ENCODE data around the gene ADRB2.
"Not testable (repeated sequence)": the region's sequence is repeated elsewhere in the genome, so short reads cannot be mapped to it uniquely, and the experiment has no call there.

Gene ADRB2

GRCh38 chr5:148850836-148851235 is 24.4 kb downstream of the ADRB2 start:
- in situ Hi-C loops (cut with HindIII; ENCODE audit: low sequenced_read_pairs), result no loop called here

DNA sequence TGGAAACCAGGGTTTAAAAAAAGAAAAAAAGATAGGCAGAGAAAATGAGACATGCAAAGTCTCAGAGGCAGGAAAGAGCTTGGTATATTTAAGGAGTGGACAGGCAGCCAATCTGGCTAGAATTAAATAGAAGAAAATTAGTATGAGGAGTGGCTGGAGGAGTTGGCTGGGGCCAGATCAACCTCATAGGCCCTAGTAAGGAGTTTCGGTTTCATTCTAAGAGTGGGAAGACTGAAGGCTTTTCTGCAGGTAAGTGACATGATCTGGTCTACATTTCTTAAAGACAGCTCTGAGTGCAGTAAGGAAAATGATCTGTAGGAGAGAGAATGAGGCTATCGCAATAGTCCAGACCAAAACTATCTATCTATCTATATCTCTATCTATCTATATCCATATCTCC is 27.5 kb downstream of the ADRB2 start:
- in situ Hi-C loops (cut with HindIII; ENCODE audit: low sequenced_read_pairs), result no loop called here

GRCh38 chr5:148855249-148856008 is 29.0 kb downstream of the ADRB2 start:
- in situ Hi-C loops (cut with HindIII; ENCODE audit: low sequenced_read_pairs), result no loop called here

DNA sequence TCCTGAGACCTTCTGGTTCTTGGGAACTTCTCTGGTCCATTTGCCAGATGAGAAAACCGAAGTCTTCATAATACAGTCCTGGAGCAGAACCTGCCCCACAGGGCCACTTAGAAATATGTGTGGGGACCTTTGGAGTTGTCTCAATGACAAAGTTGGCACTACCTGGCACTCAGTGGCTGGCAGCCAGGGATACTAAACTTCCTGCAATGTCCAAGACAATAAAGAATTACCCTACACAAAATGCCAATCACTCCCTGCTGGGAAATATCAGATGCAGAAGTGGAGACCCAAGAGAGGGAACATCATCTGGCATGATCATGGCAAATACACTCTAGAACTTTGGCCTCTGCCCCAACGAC is 29.6 kb downstream of the ADRB2 start:
- in situ Hi-C loops (cut with HindIII; ENCODE audit: low sequenced_read_pairs), result no loop called here

DNA sequence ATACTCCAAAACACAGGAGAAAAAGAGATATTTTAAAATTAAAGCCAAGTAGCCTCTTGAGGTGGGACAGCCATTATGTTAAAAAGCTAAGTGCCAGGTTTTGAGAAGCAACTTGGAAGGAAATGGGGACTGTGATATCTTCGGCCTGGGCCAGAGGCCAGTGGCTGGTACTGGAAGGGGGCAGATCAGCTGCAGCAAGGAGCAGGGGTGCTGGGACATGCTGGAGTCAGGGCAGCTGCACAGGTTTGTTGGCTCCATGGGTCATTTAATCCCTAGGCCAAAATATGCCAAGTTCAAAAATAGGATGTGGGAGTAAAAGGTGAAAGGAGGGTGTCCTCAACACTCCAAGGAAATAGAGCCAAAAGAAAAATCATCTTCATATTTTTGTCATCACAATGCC is 30.0 kb downstream of the ADRB2 start:
- in situ Hi-C loops (cut with HindIII; ENCODE audit: low sequenced_read_pairs), result no loop called here

DNA sequence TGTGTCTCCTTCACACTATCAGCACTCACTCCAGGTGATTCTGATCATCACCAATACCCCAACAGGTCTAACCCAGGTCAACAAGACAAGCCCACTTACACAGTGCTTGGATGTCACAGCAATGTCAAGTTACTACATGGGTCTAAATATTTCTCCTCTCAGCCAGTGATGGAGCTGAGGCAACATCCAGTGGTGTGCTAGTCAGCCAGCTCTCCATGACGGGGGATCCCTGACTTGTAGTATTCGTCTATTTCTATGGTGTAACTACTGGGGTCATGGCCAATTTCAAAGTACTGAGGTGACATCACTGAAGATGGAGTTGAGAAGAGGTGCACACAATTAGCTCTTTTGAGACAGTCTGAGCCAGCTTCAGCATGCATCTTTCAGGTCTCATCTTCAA is 31.1 kb downstream of the ADRB2 start:
- in situ Hi-C loops (cut with HindIII; ENCODE audit: low sequenced_read_pairs), result no loop called here

GRCh38 chr5:148858106-148858505 is 31.7 kb downstream of the ADRB2 start:
- in situ Hi-C loops (cut with HindIII; ENCODE audit: low sequenced_read_pairs), result no loop called here

DNA sequence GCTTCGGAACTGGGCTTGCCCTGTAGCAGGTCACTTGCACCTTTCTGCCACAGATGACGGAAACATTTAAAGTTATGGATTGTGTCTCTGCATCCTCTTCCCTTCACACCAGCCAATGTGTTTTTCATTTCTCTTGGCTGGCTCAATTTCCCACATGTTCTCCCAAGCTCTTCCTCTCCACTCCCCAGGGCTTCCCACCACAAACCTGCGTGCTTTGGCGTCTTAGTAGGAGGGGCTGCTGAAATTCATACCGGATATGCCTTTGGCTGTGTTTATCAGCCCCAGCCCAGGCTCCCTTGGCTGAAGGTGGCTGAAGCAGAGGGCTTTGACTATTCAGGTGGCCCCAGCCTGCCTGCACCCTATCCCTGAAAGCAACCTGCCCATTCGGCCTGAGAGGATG is 32.1 kb downstream of the ADRB2 start:
- in situ Hi-C loops (cut with HindIII; ENCODE audit: low sequenced_read_pairs), result no loop called here

GRCh38 chr5:148859703-148860102 is 33.3 kb downstream of the ADRB2 start:
- in situ Hi-C loops (cut with HindIII; ENCODE audit: low sequenced_read_pairs), result no loop called here

- in situ Hi-C loops (cut with HindIII; ENCODE audit: low sequenced_read_pairs), result no loop called here
Observed at GRCh38 chr5:148860599-148860998, 34.2 kb downstream of the ADRB2 start.

- in situ Hi-C loops (cut with HindIII; ENCODE audit: low sequenced_read_pairs), result no loop called here
Observed at GRCh38 chr5:148861088-148861487, 34.7 kb downstream of the ADRB2 start.

DNA sequence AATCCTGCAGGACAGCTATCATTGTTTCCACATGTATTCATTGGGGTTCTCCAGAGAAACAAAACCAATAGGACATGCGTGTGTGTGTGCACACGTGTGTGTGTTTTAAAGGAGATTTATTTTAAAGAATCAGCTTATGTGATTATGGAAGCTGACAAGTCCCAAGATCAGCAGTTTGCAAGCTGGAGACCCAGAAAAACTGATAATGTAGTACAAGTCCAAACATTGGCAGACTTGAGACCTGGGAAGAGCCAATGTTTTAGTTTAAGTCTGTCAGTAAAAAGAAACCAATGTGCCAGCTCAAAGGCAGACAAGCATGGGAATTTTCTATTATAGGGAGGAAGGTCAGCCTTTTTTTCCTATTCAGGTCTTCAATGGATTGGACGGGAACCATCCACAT is 35.3 kb downstream of the ADRB2 start:
- in situ Hi-C loops (cut with HindIII; ENCODE audit: low sequenced_read_pairs), result no loop called here

GRCh38 chr5:148864113-148864841 is 37.9 kb downstream of the ADRB2 start:
- in situ Hi-C loops (cut with HindIII; ENCODE audit: low sequenced_read_pairs), result no loop called here

GRCh38 chr5:148866024-148866423 is 39.6 kb downstream of the ADRB2 start:
- in situ Hi-C loops (cut with HindIII; ENCODE audit: low sequenced_read_pairs), result no loop called here

GRCh38 chr5:148873120-148873519 is 46.7 kb downstream of the ADRB2 start:
- in situ Hi-C loops (cut with HindIII; ENCODE audit: low sequenced_read_pairs), result no loop called here

- in situ Hi-C loops (cut with HindIII; ENCODE audit: low sequenced_read_pairs), result no loop called here
Observed at GRCh38 chr5:148873690-148874485, 47.5 kb downstream of the ADRB2 start.

DNA sequence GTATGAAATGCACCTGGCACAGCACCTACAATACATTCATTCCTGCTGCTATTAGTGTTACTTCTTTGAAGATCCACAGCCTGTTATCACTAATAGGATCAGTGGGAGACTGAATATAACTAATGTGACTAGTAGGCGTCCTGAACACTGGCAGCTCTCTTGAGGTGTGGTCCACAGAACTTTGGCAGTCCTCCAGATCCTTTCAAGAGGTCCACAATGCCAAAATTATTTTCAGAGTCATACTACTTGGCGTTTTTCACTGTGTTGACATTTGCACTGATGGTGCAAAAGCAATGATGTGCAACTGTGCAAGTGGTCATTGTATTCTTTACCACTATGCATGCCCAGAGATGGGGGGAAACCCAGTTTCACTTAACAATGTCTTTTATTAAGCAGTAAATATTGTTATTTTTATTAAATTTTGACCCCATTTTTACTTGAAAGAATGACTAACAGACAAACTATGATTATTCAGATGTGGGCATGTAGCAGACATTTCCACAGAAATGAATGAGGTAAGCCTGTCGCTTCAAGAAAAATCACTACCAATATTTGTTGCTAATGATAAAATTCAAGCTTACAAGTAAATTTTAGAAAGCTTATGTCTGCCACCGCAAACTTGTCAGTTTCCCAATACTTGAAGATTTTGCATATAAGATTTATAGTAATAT is 48.9 kb downstream of the ADRB2 start:
- in situ Hi-C loops (cut with HindIII; ENCODE audit: low sequenced_read_pairs), result no loop called here

DNA sequence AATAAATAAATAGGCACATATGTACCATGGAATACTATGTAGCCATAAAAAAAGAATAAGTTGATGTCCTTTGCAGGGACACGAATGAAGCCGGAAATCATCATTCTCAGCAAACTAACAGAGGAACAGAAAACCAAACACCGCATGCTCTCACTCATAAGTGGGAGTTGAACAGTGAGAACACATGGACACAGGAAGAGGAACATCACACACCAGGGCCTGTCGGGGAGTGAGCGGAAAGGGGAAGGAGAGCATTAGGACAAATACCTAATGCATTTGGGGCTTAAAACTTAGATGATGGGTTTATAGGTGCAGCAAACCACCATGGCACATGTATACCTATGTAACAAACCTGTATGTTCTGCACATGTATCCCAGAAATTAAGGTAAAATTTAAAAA is 51.0 kb downstream of the ADRB2 start:
- in situ Hi-C loops (cut with HindIII; ENCODE audit: low sequenced_read_pairs), result not testable (repeated sequence)

Measured in DLD1 (cell line).